H9 (cell line): ENCODE measurements around the gene RBPJ. TPM values are rescaled to one million over a fixed set of nuclear protein-coding genes. Genes with fewer than 3 reads are reported as not detected.

Experiments used
- DNase-seq: peaks from one replicate; pipeline ENCODE4 v3.0.0-alpha.2; 2017
- H2AFZ ChIP-seq: one replicate; pipeline ENCODE4 v1.6.1; 2013; ENCODE audit warnings: mild to moderate bottlenecking, low read length, control low read depth, moderate library complexity
- H2AK5ac ChIP-seq: 2 replicates; pipeline ENCODE4 v1.6.1; 2013; ENCODE audit warnings: low read length, control low read depth, mixed read lengths; ENCODE audit not compliant: insufficient read length
- H2BK120ac ChIP-seq: one replicate; pipeline ENCODE4 v1.6.1; 2013; ENCODE audit warnings: low read depth, mild to moderate bottlenecking, low read length, control low read depth, inconsistent platforms; ENCODE audit not compliant: poor library complexity, severe bottlenecking
- H2BK12ac ChIP-seq: 2 replicates; pipeline ENCODE4 v1.6.1; 2013; ENCODE audit warnings: low read length, control low read depth, mixed read lengths, low read depth; ENCODE audit not compliant: insufficient read length
- H2BK15ac ChIP-seq: 2 replicates; pipeline ENCODE4 v1.6.1; 2013; ENCODE audit warnings: low read depth, low read length, control low read depth
- H2BK20ac ChIP-seq: one replicate; pipeline ENCODE4 v1.6.1; 2013; ENCODE audit warnings: low read depth, mild to moderate bottlenecking, low read length, control low read depth, inconsistent platforms; ENCODE audit not compliant: poor library complexity, severe bottlenecking
- H2BK5ac ChIP-seq: 2 replicates; pipeline ENCODE4 v1.6.1; 2013; ENCODE audit warnings: low read length, control low read depth, mixed read lengths; ENCODE audit not compliant: insufficient read length
- H3K14ac ChIP-seq: 2 replicates; pipeline ENCODE4 v1.6.1; 2013; ENCODE audit warnings: low read length, control low read depth; ENCODE audit not compliant: insufficient read depth
- H3K18ac ChIP-seq: 2 replicates; pipeline ENCODE4 v1.6.1; 2013; ENCODE audit warnings: low read depth, mild to moderate bottlenecking, mixed read lengths, low read length, control low read depth; ENCODE audit not compliant: insufficient read length
- H3K23ac ChIP-seq: 2 replicates; pipeline ENCODE4 v1.6.1; 2013; ENCODE audit warnings: low read length, control low read depth, mixed read lengths, low read depth; ENCODE audit not compliant: insufficient read length
- H3K23me2 ChIP-seq: 2 replicates; pipeline ENCODE4 v1.6.1; 2013; ENCODE audit warnings: low read depth, mild to moderate bottlenecking, mixed read lengths, low read length, control low read depth; ENCODE audit not compliant: insufficient read length, poor library complexity, severe bottlenecking
- H3K27ac ChIP-seq: 2 replicates; pipeline ENCODE4 v1.5.1; 2013; ENCODE audit warnings: low read length, control low read depth, mixed read lengths, low read depth; ENCODE audit not compliant: insufficient read length
- H3K27me3 ChIP-seq: 2 replicates; pipeline ENCODE4 v1.6.1; 2013; ENCODE audit warnings: low read length, control low read depth, inconsistent platforms; ENCODE audit not compliant: insufficient read depth
- H3K4ac ChIP-seq: 2 replicates; pipeline ENCODE4 v1.6.1; 2013; ENCODE audit warnings: low read depth, mild to moderate bottlenecking, control low read depth, inconsistent platforms, low read length, moderate library complexity
- H3K4me1 ChIP-seq: 2 replicates; pipeline ENCODE4 v1.6.1; 2013; ENCODE audit warnings: low read length, control low read depth, inconsistent platforms; ENCODE audit not compliant: insufficient read depth
- H3K4me2 ChIP-seq: 2 replicates; pipeline ENCODE4 v1.6.1; 2013; ENCODE audit warnings: low read length, control low read depth, mixed read lengths; ENCODE audit not compliant: insufficient read length, insufficient read depth
- H3K56ac ChIP-seq: 2 replicates; pipeline ENCODE4 v1.6.1; 2013; ENCODE audit warnings: low read depth, mild to moderate bottlenecking, mixed read lengths, low read length, control low read depth; ENCODE audit not compliant: insufficient read length
- H3K79me1 ChIP-seq: 2 replicates; pipeline ENCODE4 v1.6.1; 2013; ENCODE audit warnings: low read depth, mild to moderate bottlenecking, moderate library complexity, low read length, control low read depth, inconsistent platforms; ENCODE audit not compliant: insufficient read depth, poor library complexity, severe bottlenecking
- H3K79me2 ChIP-seq: 2 replicates; pipeline ENCODE4 v1.6.1; 2013; ENCODE audit warnings: low read length, control low read depth, inconsistent platforms; ENCODE audit not compliant: insufficient read depth
- H3K9ac ChIP-seq: 2 replicates; pipeline ENCODE4 v1.6.1; 2013; ENCODE audit warnings: low read length, control low read depth, mixed read lengths; ENCODE audit not compliant: insufficient read length; ENCODE audit errors: extremely low read depth
- H3K9me3 ChIP-seq: one replicate; pipeline ENCODE4 v1.6.1; 2013; ENCODE audit warnings: low read depth, low read length, inconsistent platforms; ENCODE audit not compliant: control insufficient read depth
- H3T11ph ChIP-seq: one replicate; pipeline ENCODE4 v1.6.1; 2013; ENCODE audit warnings: mild to moderate bottlenecking, low read length, control low read depth, inconsistent platforms
- H4K20me1 ChIP-seq: one replicate; pipeline ENCODE4 v1.6.1; 2013; ENCODE audit not compliant: control insufficient read depth, insufficient read length, insufficient read depth
- H4K5ac ChIP-seq: 2 replicates; pipeline ENCODE4 v1.6.1; 2013; ENCODE audit warnings: low read depth, mild to moderate bottlenecking, mixed read lengths, low read length, control low read depth; ENCODE audit not compliant: insufficient read length
- H4K8ac ChIP-seq: replicated peaks from 2 replicates; pipeline ENCODE4 v1.6.1; 2013; ENCODE audit warnings: low read length, control low read depth, mixed read lengths, low read depth; ENCODE audit not compliant: insufficient read length
- H4K91ac ChIP-seq: 2 replicates; pipeline ENCODE4 v1.6.1; 2013; ENCODE audit warnings: low read depth, mild to moderate bottlenecking, moderate library complexity, mixed read lengths, low read length, control low read depth; ENCODE audit not compliant: insufficient read length
- H3K27ac Mint-ChIP-seq, 3 experiments: 2 replicates in 2 of 3; 3 replicates in 1 of 3; pipeline ENCODE4 v1.8.0; 2020 to 2021; ENCODE audit warnings: mixed read lengths in 3 of 3, mild to moderate bottlenecking in 1 of 3, moderate library complexity in 1 of 3
- H3K27me3 Mint-ChIP-seq: 2 replicates; pipeline ENCODE4 v1.8.0; 2021; ENCODE audit warnings: low read depth, mild to moderate bottlenecking, moderate library complexity, mixed read lengths
- H3K36me3 Mint-ChIP-seq, 3 experiments: 2 replicates in 2 of 3; 3 replicates in 1 of 3; pipeline ENCODE4 v1.8.0; 2020 to 2021; ENCODE audit warnings: low read depth in 3 of 3, mixed read lengths in 3 of 3; ENCODE audit not compliant: insufficient read depth in 1 of 3
- H3K4me1 Mint-ChIP-seq, 2 experiments: 2 replicates each; pipeline ENCODE4 v1.8.0; 2020; ENCODE audit warnings: mixed read lengths in 2 of 2
- H3K4me3 Mint-ChIP-seq, 2 experiments: 2 replicates in 1 of 2; 3 replicates in 1 of 2; pipeline ENCODE4 v1.8.0; 2020 to 2021; ENCODE audit warnings: mild to moderate bottlenecking in 2 of 2, mixed read lengths in 2 of 2, moderate library complexity in 1 of 2
- H3K9me3 Mint-ChIP-seq, 2 experiments: 2 replicates in 1 of 2; 3 replicates in 1 of 2; pipeline ENCODE4 v1.8.0; 2020; ENCODE audit warnings: mild to moderate bottlenecking in 2 of 2, mixed read lengths in 2 of 2, moderate library complexity in 1 of 2
- CTCF ChIP-seq: fragments of 200-600 bp; sonication (generic); conservative IDR thresholded peaks from 3 replicates; pipeline ENCODE4 v1.8.0; 2021; ENCODE audit warnings: antibody characterized with exemption, mild to moderate bottlenecking
- WGBS: extraction: QIAGEN DNeasy Blood & Tissue Kit; methylation state at CpG from one replicate; pipeline ENCODE4 v1.1.7; 2013; ENCODE audit warnings: missing lambda C conversion rate, low lambda C conversion rate, mixed read lengths; ENCODE audit not compliant: insufficient read length; ENCODE audit errors: extremely low coverage; 5-methylcytosine and 5-hydroxymethylcytosine counted together
- total RNA-seq: library from RNA; stranded (reverse); gene quantifications from 2 replicates; pipeline ENCODE4 v1.2.1, GENCODE V29; 2021

The RBPJ gene
- total RNA-seq, 1 experiment from 2014 or later = 166 TPM

- H3K4me2 ChIP-seq = no peak overlapping the region
- no peak for DNase-seq
- no CpG with 5 or more reads among the region's 5 CpGs for WGBS
- no peak overlapping the region for H2AFZ ChIP-seq
- H4K5ac ChIP-seq = no peak overlapping the region
- H2BK15ac ChIP-seq = no peak overlapping the region
- no peaks in the 10 kb centered on the region for H3K23me2 ChIP-seq
- H3K27ac ChIP-seq = no peak overlapping the region
- H2BK120ac ChIP-seq = no peak overlapping the region
- H3T11ph ChIP-seq = no peak overlapping the region
- no peak overlapping the region for H3K4ac ChIP-seq
- H3K4me1 ChIP-seq = peaks cover 8% of the 10 kb centered on the region; the same call in 1 of the 2 replicates
- H3K14ac ChIP-seq = no peak overlapping the region
- no peak overlapping the region for H2BK12ac ChIP-seq
- H3K9me3 ChIP-seq = no peaks in the 10 kb centered on the region
- no peak overlapping the region for H2BK5ac ChIP-seq
- H4K8ac ChIP-seq = no peak overlapping the region
- H2AK5ac ChIP-seq = no peak overlapping the region
- H4K91ac ChIP-seq = no peak overlapping the region
- no peak overlapping the region for H2BK20ac ChIP-seq
- H3K4me3 Mint-ChIP-seq = no peak overlapping the region
- H3K56ac ChIP-seq = no peak overlapping the region
- H3K4me1 Mint-ChIP-seq = peaks cover 53 to 57% of the 10 kb centered on the region in 2 experiments
- H3K27ac Mint-ChIP-seq = peak overlapping the region; percentile 0 to 72 (median 3); a peak in 4 of 7 replicates
- peaks cover 60% of the 10 kb centered on the region for H3K79me2 ChIP-seq
- no peaks in the 10 kb centered on the region for H3K27me3 ChIP-seq
- H3K9me3 Mint-ChIP-seq = no peaks in the 10 kb centered on the region
- no peaks in the 10 kb centered on the region for H3K27me3 Mint-ChIP-seq
- H3K9ac ChIP-seq = no peak overlapping the region
- no peak overlapping the region for H3K23ac ChIP-seq
- no peak overlapping the region for H3K18ac ChIP-seq
- no peak for TF ChIP-seq CTCF
- no peaks in the 10 kb centered on the region for H3K79me1 ChIP-seq
- peaks cover 0 to 8% (median 0%) of the 10 kb centered on the region in 3 experiments; a peak in 3 of 7 replicates for H3K36me3 Mint-ChIP-seq
- no peaks in the 10 kb centered on the region for H4K20me1 ChIP-seq
Measured at GRCh38 chr4:26372525-26373172, 51.8 kb downstream of the RBPJ start.
